ENCODE data around the gene XIRP2. TPM values are rescaled to one million over a fixed set of nuclear protein-coding genes. Genes with fewer than 3 reads are reported as not detected.
A peak's percentile ranks its signal among the peaks of the same experiment; 100 is the strongest.

Gene XIRP2
- total and polyA plus RNA-seq, 2 of the 8 experiments (the other 6 are each of a cell fraction or from before 2014, with no cell fraction given) = 0.11 TPM; not detected in 1

GRCh38 chr2:166895243-166895642 is 7.0 kb downstream of the XIRP2 start:
- no peaks in the 10 kb centered on the region for H3K23me2 ChIP-seq (ENCODE audit: low read depth, low read length)
- H3K4ac ChIP-seq (replicated peaks; ENCODE audit: insufficient read length, low read depth, low read length) = no peak overlapping the region
- no peak overlapping the region for H3K9ac ChIP-seq (replicated peaks in 1 of 4; ENCODE audit: extremely low read depth in 1 of 4, low read depth in 3 of 4, low read length in 3 of 4)
- no peak overlapping the region for H4K5ac ChIP-seq (ENCODE audit: insufficient read length, low read depth, low read length)
- no peak overlapping the region for H2BK120ac ChIP-seq (replicated peaks; ENCODE audit: low read depth, low read length)
- no peaks in the 10 kb centered on the region for H3K27me3 ChIP-seq (replicated peaks in 1 of 4; ENCODE audit: control insufficient read depth in 3 of 4, extremely low read depth in 1 of 4, insufficient read depth in 3 of 4, low read length in 3 of 4)
- H3K56ac ChIP-seq (replicated peaks; ENCODE audit: insufficient read length, low read depth, low read length) = no peak overlapping the region
- H3K79me1 ChIP-seq (ENCODE audit: low read depth, low read length) = no peaks in the 10 kb centered on the region
- no peaks in the 10 kb centered on the region for H3K9me3 ChIP-seq (ENCODE audit: insufficient read depth in 2 of 2, low read depth in 1 of 2, low read length in 1 of 2)
- H3K4me3 ChIP-seq (ENCODE audit: extremely low read depth in 1 of 4, insufficient read depth in 2 of 4, low read depth in 3 of 4, low read length in 4 of 4) = no peak overlapping the region
- H3K4me2 ChIP-seq (ENCODE audit: insufficient read depth in 1 of 2, low read depth in 2 of 2, low read length in 2 of 2) = no peak overlapping the region
- H2BK5ac ChIP-seq (ENCODE audit: low read depth, low read length) = no peak overlapping the region
- H2AFZ ChIP-seq (ENCODE audit: low read length) = no peak overlapping the region
- no peak overlapping the region for H3K14ac ChIP-seq (ENCODE audit: insufficient read length)
- no peak overlapping the region for H4K91ac ChIP-seq (replicated peaks; ENCODE audit: insufficient read length, low read length)
- ChIA-PET POLR2A (ENCODE audit: partially characterized antibody) (no interaction called here), CTCF (ENCODE audit: partially characterized antibody) (interaction anchor here (1.0 to 1.7 kb wide), 8 partner anchors 22 to 357 kb away, joined by 3 to 8 read pairs (median 3); no protein-coding TSS in a partner anchor)
- no peaks in the 10 kb centered on the region for H3K36me3 ChIP-seq (ENCODE audit: control insufficient read depth in 2 of 4, insufficient read depth in 4 of 4, low read length in 3 of 4)
- H2AK5ac ChIP-seq (ENCODE audit: low read depth, low read length) = no peak overlapping the region
- no peak overlapping the region for H3K23ac ChIP-seq (ENCODE audit: insufficient read length)
- H2BK12ac ChIP-seq (ENCODE audit: low read depth, low read length) = no peak overlapping the region
- no peaks in the 10 kb centered on the region for H4K20me1 ChIP-seq (replicated peaks in 1 of 2; ENCODE audit: control insufficient read depth in 1 of 2, insufficient read depth in 2 of 2, low read length in 2 of 2)
- peak; percentile 70 to 77 for TF ChIP-seq RAD21 (IDR thresholded peaks at IDR 0.05 in 1 of 2, conservative IDR thresholded peaks at IDR 0.05 in 1 of 2; ENCODE audit: low read depth in 2 of 2, low read length in 2 of 2)
- no peak for TF ChIP-seq ATF2 (IDR thresholded peaks at IDR 0.05; ENCODE audit: low read length)
- TF ChIP-seq FOSL1 (IDR thresholded peaks at IDR 0.05; ENCODE audit: insufficient read depth, low read depth, low read length) = no peak
- no peak for TF ChIP-seq RFX5 (IDR thresholded peaks at IDR 0.05; ENCODE audit: borderline replicate concordance, low read depth, low read length)
- TF ChIP-seq CTCF (IDR thresholded peaks at IDR 0.05; ENCODE audit: control extremely low read depth in 1 of 3, insufficient read depth in 1 of 3, low read depth in 1 of 3, low read length in 3 of 3) = peak in 2 of 3 experiments; percentile 40 to 60; a peak in 3 of 4 replicates
- H2BK20ac ChIP-seq (ENCODE audit: low read length) = no peak overlapping the region
- no peaks in the 10 kb centered on the region for H3K79me2 ChIP-seq (ENCODE audit: control insufficient read depth in 1 of 2, insufficient read depth in 2 of 2, low read length in 2 of 2)
- peaks cover 0 to 2% (median 0%) of the 10 kb centered on the region in 4 experiments; a peak in 1 of 7 replicates for H3K4me1 ChIP-seq (replicated peaks in 1 of 4; ENCODE audit: control insufficient read depth in 3 of 4, insufficient read depth in 4 of 4, low read length in 3 of 4)
- peak; percentile 68 for FAIRE-seq
- H3K27ac ChIP-seq (ENCODE audit: low read depth, low read length) = no peak overlapping the region
- DNase-seq (ENCODE audit: low read depth in 1 of 2, low spot score in 2 of 2) = no peak
- H4K8ac ChIP-seq (ENCODE audit: extremely low read depth, insufficient read depth, low read length) = no peak overlapping the region
- H3K18ac ChIP-seq (ENCODE audit: extremely low read depth, low read length) = no peak overlapping the region
- WGBS, 2 experiments (ENCODE audit: extremely low coverage in 1 of 2, insufficient coverage in 1 of 2, insufficient read length in 1 of 2, insufficient replicate concordance in 2 of 2, low coverage in 1 of 2, low lambda C conversion rate in 2 of 2, missing lambda C conversion rate in 1 of 2) = 59% methylated on average over 2 of the region's 2 CpGs; no CpG with 5 or more reads in 1 of the 2 experiments
- no peak overlapping the region for H2BK15ac ChIP-seq (ENCODE audit: low read length)

Data from H1 (cell line).